Measurements from ENCODE around the gene E4F1. TPM values are rescaled to one million over a fixed set of nuclear protein-coding genes. Genes with fewer than 3 reads are reported as not detected.

E4F1 gene
- total RNA-seq (2016; rRNA removed; fragmentation: Illumina TruSeq; extraction: Trizol) (10.3 and 19.5 TPM in 2 replicates), polyA plus RNA-seq (2011; rRNA removed) (13.8 and 17.2 TPM in 2 replicates), polyA minus RNA-seq (2011; rRNA and poly(A)+ RNA removed; ENCODE audit: low replicate concordance) (14.4 and 15.9 TPM in 2 replicates), Bru-seq, nascent RNA (percentile 58 among the genes with signal in this experiment), BruChase-seq, experiment 1, labeled RNA remaining after a 6-hour chase (percentile 71 among the genes with signal in this experiment), BruChase-seq, experiment 2, labeled RNA remaining after a 2-hour chase (percentile 62 among the genes with signal in this experiment)
- 6.9 and 8.8 TPM in 2 replicates for total RNA-seq (2016; cell fraction: cytosol; rRNA removed; fragmentation: Illumina TruSeq; extraction: Trizol; ENCODE audit: low read depth)
- 8.9 and 20.8 TPM in 2 replicates for total RNA-seq (2016; cell fraction: insoluble cytoplasmic fraction; rRNA removed; fragmentation: Illumina TruSeq; extraction: Trizol)
- total RNA-seq (2016; cell fraction: membrane; rRNA removed; fragmentation: Illumina TruSeq; extraction: Trizol): 6.0 TPM in 2 replicates
- total RNA-seq (2016; cell fraction: nucleus; rRNA removed; fragmentation: Illumina TruSeq; extraction: Trizol): 24.2 and 28.6 TPM in 2 replicates
- polyA plus RNA-seq (2011; cell fraction: cytosol; rRNA removed): 6.1 and 10.8 TPM in 2 replicates
- polyA plus RNA-seq (2011; cell fraction: nucleus; rRNA removed): 151 and 202 TPM in 2 replicates
- polyA plus RNA-seq (2012): 6.8 and 6.9 TPM in 2 replicates
- polyA plus RNA-seq (2016; cell fraction: cytosol; fragmentation: Illumina TruSeq; extraction: Trizol; ENCODE audit: low read depth): 3.5 and 3.6 TPM in 2 replicates
- 8.4 and 9.9 TPM in 2 replicates for polyA plus RNA-seq (2016; cell fraction: insoluble cytoplasmic fraction; fragmentation: Illumina TruSeq; extraction: Trizol; ENCODE audit: low read depth)
- polyA plus RNA-seq (2016; cell fraction: membrane; fragmentation: Illumina TruSeq; extraction: Trizol; ENCODE audit: low read depth): 4.8 and 5.0 TPM in 2 replicates
- polyA plus RNA-seq (2016; cell fraction: nucleus; fragmentation: Illumina TruSeq; extraction: Trizol; ENCODE audit: insufficient read depth, low read depth): 55.1 and 57.6 TPM in 2 replicates
- 6.6 and 9.1 TPM in 2 replicates for polyA minus RNA-seq (2011; cell fraction: cytosol; rRNA and poly(A)+ RNA removed)
- polyA minus RNA-seq (2011; cell fraction: nucleus; rRNA and poly(A)+ RNA removed): 18.3 and 20.5 TPM in 2 replicates
- long read RNA-seq, experiment 1, transcript E4F1-201 (14 exons, 2,573 nt): major isoform, 10 of 25 reads
- long read RNA-seq, experiment 1, partial matches to known transcripts: 4 of 25 reads
- long read RNA-seq, experiment 1, other reads (novel, unspliced or antisense): 11 of 25 reads
- long read RNA-seq, experiment 2, transcript E4F1-201 (14 exons, 2,573 nt): major isoform, 10 of 38 reads
- long read RNA-seq, experiment 2, partial matches to known transcripts: 10 of 38 reads
- long read RNA-seq, experiment 2, other reads (novel, unspliced or antisense): 18 of 38 reads

- ChIA-PET CTCF (ENCODE audit: low intra/inter-chr PET ratio, low total read pairs) (no interaction called here), POLR2A (interaction anchor here (1.0 to 2.6 kb wide), 4 partner anchors 9 to 28 kb away, joined by 3 to 14 read pairs (median 8); partner anchors contain the start of genes ECI1, MLST8 and PGP)
- H3K9ac ChIP-seq (ENCODE audit: insufficient read depth, low read depth, low read length): peak within 1 kb of the TSS; percentile 89
- peaks cover 3 to 6% of the 10 kb centered on the region in 2 experiments; a peak in 2 of 5 replicates for H3K36me3 ChIP-seq (replicated peaks in 1 of 2; ENCODE audit: control insufficient read depth in 1 of 2, insufficient read depth in 2 of 2, low read length in 2 of 2)
- peak within 1 kb of the TSS; percentile 83 for H3K4me2 ChIP-seq (ENCODE audit: low read depth, low read length)
- no peak within 1 kb of the TSS for H2AFZ ChIP-seq (ENCODE audit: low read length)
- H3K4me1 ChIP-seq (ENCODE audit: insufficient read depth, low read length): peaks cover 48% of the 10 kb centered on the region
- peaks cover 18% of the 10 kb centered on the region for H3K79me2 ChIP-seq (ENCODE audit: insufficient read depth, low read length)
- in situ Hi-C loops (cut with HindIII; ENCODE audit: extremely low pct_ligation_motif_present, low pct_unique_long_range_greater_than_20kb): no loop called here
- peaks cover 11% of the 10 kb centered on the region for H4K20me1 ChIP-seq (ENCODE audit: insufficient read depth, low read length)
- FAIRE-seq (peak; percentile 95), ATAC-seq (peak; percentile 84), DNase-seq (ENCODE audit: low spot score) (peak; percentile 97)
- H3K27me3 ChIP-seq (ENCODE audit: control insufficient read depth in 1 of 2, insufficient read depth in 2 of 2, low read length in 2 of 2): no peaks in the 10 kb centered on the region
- intact Hi-C loops (cut with micrococcal nuclease; ENCODE audit: unreplicated experiment): no loop called here
- peak within 1 kb of the TSS; percentile 80 for H3K27ac ChIP-seq (ENCODE audit: extremely low read length, insufficient read depth, low read length)
- H3K9me3 ChIP-seq (ENCODE audit: low read length): no peaks in the 10 kb centered on the region
- no TSS peak for BruUV-seq (replicated peaks)
- H3K4me3 ChIP-seq (replicated peaks in 1 of 3; ENCODE audit: insufficient read depth in 1 of 3, low read depth in 2 of 3, low read length in 3 of 3): peak within 1 kb of the TSS; percentile 78 to 95 (median 79)
- WGBS (ENCODE audit: low lambda C conversion rate): under 1% methylated on average over 31 of the region's 82 CpGs
- TF ChIP-seq ZFP36L1 (CRISPR knock-in tag; IDR thresholded peaks at IDR 0.05): 0 out of 2 replicates have a peak, but pooled peaks have one; percentile 39
- TF ChIP-seq FOXA3 (CRISPR knock-in tag; IDR thresholded peaks at IDR 0.05): peak; percentile 68
- peak; percentile 83; the same call in 1 of the 2 replicates for TF ChIP-seq ZNF747 (CRISPR knock-in tag; IDR thresholded peaks at IDR 0.05; ENCODE audit: borderline replicate concordance)
- no peak for TF ChIP-seq KLF12 (CRISPR knock-in tag; IDR thresholded peaks at IDR 0.05; ENCODE audit: borderline replicate concordance)
- TF ChIP-seq HOXA9 (CRISPR knock-in tag; IDR thresholded peaks at IDR 0.05; ENCODE audit: borderline replicate concordance): peak; percentile 85; the same call in 1 of the 2 replicates
- no peak for TF ChIP-seq ATF5 (CRISPR knock-in tag; IDR thresholded peaks at IDR 0.05; ENCODE audit: low read depth)
- 0 out of 2 replicates have a peak, but pooled peaks have one; percentile 71 for TF ChIP-seq ZBTB3 (CRISPR knock-in tag; IDR thresholded peaks at IDR 0.05; ENCODE audit: borderline replicate concordance, low read depth)
- peak; percentile 73; the same call in 1 of the 2 replicates for TF ChIP-seq CCDC6 (CRISPR knock-in tag; IDR thresholded peaks at IDR 0.05)
- TF ChIP-seq MAZ (IDR thresholded peaks at IDR 0.05; ENCODE audit: borderline replicate concordance, low read depth, low read length): peak; percentile 54; the same call in 1 of the 2 replicates
- peak; percentile 96 for TF ChIP-seq MAZ (CRISPR knock-in tag; IDR thresholded peaks at IDR 0.05; ENCODE audit: low read depth)
- no peak; the same call in 1 of the 2 replicates for TF ChIP-seq RBAK (CRISPR knock-in tag; IDR thresholded peaks at IDR 0.05)
- no peak for TF ChIP-seq ZNF558 (CRISPR knock-in tag; IDR thresholded peaks at IDR 0.05; ENCODE audit: borderline replicate concordance)
- no peak for TF ChIP-seq CENPT (CRISPR knock-in tag; IDR thresholded peaks at IDR 0.05; ENCODE audit: low read depth)
- no peak for TF ChIP-seq SMYD3 (CRISPR knock-in tag; IDR thresholded peaks at IDR 0.05)
Observed at GRCh38 chr16:2223221-2223941, at the start of gene E4F1. Gene E4F1, plus strand, starts transcription at chr16:2223591. Its CDS starts 23 bp downstream, at chr16:2223614.
